Measurements from ENCODE around the gene DNAJA2. TPM values are rescaled to one million over a fixed set of nuclear protein-coding genes. Genes with fewer than 3 reads are reported as not detected.
A peak's percentile ranks its signal among the peaks of the same experiment; 100 is the strongest.

DNAJA2 gene
- total RNA-seq, 1 donor from 2014 or later: 76.1 TPM

DNA sequence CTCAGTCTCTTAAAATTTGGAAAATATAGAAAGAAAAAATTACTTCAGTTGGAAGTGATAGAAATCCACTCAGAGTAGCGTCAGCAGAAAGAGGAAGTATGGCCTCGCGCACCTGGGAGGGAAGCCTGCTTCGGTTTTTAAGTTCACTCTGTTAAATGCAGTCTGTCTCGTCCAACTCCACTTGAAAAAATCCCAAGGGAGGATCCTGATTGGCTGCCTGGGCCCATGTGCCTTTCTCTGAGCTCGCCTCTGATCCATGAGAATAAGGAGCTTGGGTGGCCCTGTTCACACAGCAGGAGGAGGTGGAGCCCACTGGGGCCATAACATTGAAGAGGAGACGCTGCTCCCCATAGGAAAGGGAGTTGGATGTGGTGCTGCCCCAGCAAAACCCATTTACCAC is 40.7 kb downstream of the DNAJA2 start:
- H3K4me3 ChIP-seq (ENCODE audit: insufficient read depth, low read depth, low read length): no peak overlapping the region
- Mint-ChIP-seq H3K36me3 (ENCODE audit: low read depth, unreplicated experiment) (peaks cover 14% of the 10 kb centered on the region), H3K9me3 (ENCODE audit: unreplicated experiment) (no peaks in the 10 kb centered on the region), H3K4me1 (ENCODE audit: low read depth, unreplicated experiment) (peaks cover 1% of the 10 kb centered on the region), H3K27ac (ENCODE audit: unreplicated experiment) (no peak overlapping the region), H3K4me3 (ENCODE audit: unreplicated experiment) (no peak overlapping the region), H3K27me3 (ENCODE audit: low read depth, unreplicated experiment) (no peaks in the 10 kb centered on the region)
- H3K27ac ChIP-seq (ENCODE audit: low read depth, low read length): no peak overlapping the region
- H3K27me3 ChIP-seq (ENCODE audit: insufficient read depth, low read length): no peaks in the 10 kb centered on the region
- no peaks in the 10 kb centered on the region for H3K4me1 ChIP-seq (ENCODE audit: insufficient read depth, low read length)
- H2AFZ ChIP-seq (ENCODE audit: low read depth, low read length): no peak overlapping the region
- peaks cover 5% of the 10 kb centered on the region for H3K36me3 ChIP-seq (ENCODE audit: insufficient read depth, low read length)
- no peaks in the 10 kb centered on the region for H3K79me2 ChIP-seq (ENCODE audit: insufficient read depth, low read length)
- no peaks in the 10 kb centered on the region for H3K9me3 ChIP-seq (ENCODE audit: insufficient read depth, low read depth, low read length)
- DNase-seq (ENCODE audit: low read depth) (no peak), FAIRE-seq (no peak)
- H4K20me1 ChIP-seq (ENCODE audit: insufficient read depth, low read length): no peaks in the 10 kb centered on the region
- no peak for TF ChIP-seq EZH2 (IDR thresholded peaks at IDR 0.05; ENCODE audit: insufficient read depth, low read length)
- TF ChIP-seq, protein P1, sequence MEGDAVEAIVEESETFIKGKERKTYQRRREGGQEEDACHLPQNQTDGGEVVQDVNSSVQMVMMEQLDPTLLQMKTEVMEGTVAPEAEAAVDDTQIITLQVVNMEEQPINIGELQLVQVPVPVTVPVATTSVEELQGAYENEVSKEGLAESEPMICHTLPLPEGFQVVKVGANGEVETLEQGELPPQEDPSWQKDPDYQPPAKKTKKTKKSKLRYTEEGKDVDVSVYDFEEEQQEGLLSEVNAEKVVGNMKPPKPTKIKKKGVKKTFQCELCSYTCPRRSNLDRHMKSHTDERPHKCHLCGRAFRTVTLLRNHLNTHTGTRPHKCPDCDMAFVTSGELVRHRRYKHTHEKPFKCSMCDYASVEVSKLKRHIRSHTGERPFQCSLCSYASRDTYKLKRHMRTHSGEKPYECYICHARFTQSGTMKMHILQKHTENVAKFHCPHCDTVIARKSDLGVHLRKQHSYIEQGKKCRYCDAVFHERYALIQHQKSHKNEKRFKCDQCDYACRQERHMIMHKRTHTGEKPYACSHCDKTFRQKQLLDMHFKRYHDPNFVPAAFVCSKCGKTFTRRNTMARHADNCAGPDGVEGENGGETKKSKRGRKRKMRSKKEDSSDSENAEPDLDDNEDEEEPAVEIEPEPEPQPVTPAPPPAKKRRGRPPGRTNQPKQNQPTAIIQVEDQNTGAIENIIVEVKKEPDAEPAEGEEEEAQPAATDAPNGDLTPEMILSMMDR (IDR thresholded peaks at IDR 0.05; ENCODE audit: insufficient read depth, low read depth, low read length): no peak
- H3K9ac ChIP-seq (ENCODE audit: low read length): no peak overlapping the region
- H3K4me2 ChIP-seq (ENCODE audit: low read length): no peak overlapping the region

DNA sequence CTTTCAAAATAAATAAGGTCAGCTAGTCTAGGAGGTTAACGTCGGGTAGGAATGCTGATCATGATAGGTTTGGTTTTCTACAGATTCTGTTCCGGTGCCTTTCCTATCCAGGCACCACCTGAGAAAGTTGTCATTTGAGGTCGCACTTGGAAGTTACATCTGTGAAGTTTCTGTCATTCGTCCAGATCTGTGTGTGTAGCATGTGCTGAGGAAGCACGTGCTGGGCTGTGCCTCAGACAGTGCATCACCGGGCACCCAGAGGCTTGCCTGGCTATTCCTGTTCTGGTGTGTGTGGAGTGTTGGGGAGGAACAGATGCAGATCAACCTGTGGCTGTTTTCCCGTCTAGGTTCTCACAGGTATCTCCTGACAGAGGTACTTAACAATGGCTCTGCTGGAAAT is 42.6 kb downstream of the DNAJA2 start:
- no peak overlapping the region for H3K9ac ChIP-seq (ENCODE audit: low read length)
- H3K9me3 ChIP-seq (ENCODE audit: insufficient read depth, low read depth, low read length): no peaks in the 10 kb centered on the region
- no peaks in the 10 kb centered on the region for H3K4me1 ChIP-seq (ENCODE audit: insufficient read depth, low read length)
- no peaks in the 10 kb centered on the region for H3K9me3 Mint-ChIP-seq (ENCODE audit: unreplicated experiment)
- DNase-seq (ENCODE audit: low read depth) (no peak), FAIRE-seq (no peak)
- H4K20me1 ChIP-seq (ENCODE audit: insufficient read depth, low read length): no peaks in the 10 kb centered on the region
- TF ChIP-seq, protein P1 (IDR thresholded peaks at IDR 0.05; ENCODE audit: insufficient read depth, low read depth, low read length): no peak
- no peak for TF ChIP-seq EZH2 (IDR thresholded peaks at IDR 0.05; ENCODE audit: insufficient read depth, low read length)
- H3K36me3 ChIP-seq (ENCODE audit: insufficient read depth, low read length): peaks cover 5% of the 10 kb centered on the region
- no peak overlapping the region for H3K27ac ChIP-seq (ENCODE audit: low read depth, low read length)
- H3K4me3 ChIP-seq (ENCODE audit: insufficient read depth, low read depth, low read length): no peak overlapping the region
- H2AFZ ChIP-seq (ENCODE audit: low read depth, low read length): no peak overlapping the region
- H3K27me3 ChIP-seq (ENCODE audit: insufficient read depth, low read length): no peaks in the 10 kb centered on the region
- H3K4me3 Mint-ChIP-seq (ENCODE audit: unreplicated experiment): no peak overlapping the region
- no peaks in the 10 kb centered on the region for H3K27me3 Mint-ChIP-seq (ENCODE audit: low read depth, unreplicated experiment)
- H3K27ac Mint-ChIP-seq (ENCODE audit: unreplicated experiment): no peak overlapping the region
- peaks cover 1% of the 10 kb centered on the region for H3K4me1 Mint-ChIP-seq (ENCODE audit: low read depth, unreplicated experiment)
- no peaks in the 10 kb centered on the region for H3K79me2 ChIP-seq (ENCODE audit: insufficient read depth, low read length)
- peaks cover 21% of the 10 kb centered on the region for H3K36me3 Mint-ChIP-seq (ENCODE audit: low read depth, unreplicated experiment)
- H3K4me2 ChIP-seq (ENCODE audit: low read length): no peak overlapping the region

DNA sequence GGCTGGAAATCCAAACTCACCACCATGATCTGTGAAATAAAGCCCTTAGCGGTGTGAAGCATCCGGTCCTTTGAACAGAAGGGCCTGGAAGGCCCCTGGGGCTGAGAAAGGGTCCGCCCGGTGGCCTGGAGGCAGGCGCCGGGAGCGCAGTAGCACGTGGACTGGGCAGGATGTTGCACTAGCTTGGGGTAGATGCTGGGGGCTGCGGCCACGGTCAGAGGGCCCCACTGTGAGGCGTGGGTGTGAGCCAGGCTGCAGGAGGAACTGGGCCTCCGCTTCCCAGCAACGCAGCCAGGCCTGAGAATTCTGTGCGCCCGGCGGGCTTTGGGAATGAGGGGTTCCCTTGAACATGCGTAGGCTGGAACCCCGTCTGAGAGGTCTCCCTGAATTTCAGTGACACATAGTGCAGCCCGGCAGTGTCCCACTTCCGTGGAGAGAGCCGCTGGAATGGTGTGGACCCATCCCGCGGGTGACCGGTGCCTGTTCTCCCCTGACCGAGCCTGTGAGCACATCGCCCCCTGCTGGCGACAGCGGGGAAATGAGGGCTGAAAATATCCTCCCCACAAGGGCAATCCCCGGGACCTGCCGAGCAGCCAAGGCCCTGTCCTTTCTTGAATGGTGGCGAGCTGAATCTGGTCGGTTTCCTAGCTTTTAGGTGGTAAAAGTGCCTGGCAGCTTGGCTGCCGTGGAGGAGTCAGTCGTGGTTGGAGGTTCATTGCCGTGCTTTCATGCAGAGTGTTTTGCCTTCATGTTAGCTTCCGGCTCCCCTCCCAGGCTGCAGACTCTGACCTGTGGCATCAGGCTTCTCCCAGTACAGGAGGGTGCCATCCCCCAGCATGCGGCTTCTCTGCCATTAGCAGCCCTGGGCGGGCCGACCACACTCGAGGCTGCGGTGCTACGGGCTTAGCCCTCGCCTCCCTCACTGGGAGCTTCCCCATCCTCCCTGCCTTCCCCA is 43.8 kb downstream of the DNAJA2 start:
- FAIRE-seq: no peak

More for the DNA sequence above, 43.8 kb downstream of the DNAJA2 start:
- Mint-ChIP-seq H3K27ac (ENCODE audit: unreplicated experiment) (peak overlapping the region; percentile 53), H3K4me1 (ENCODE audit: low read depth, unreplicated experiment) (peaks cover 1% of the 10 kb centered on the region), H3K36me3 (ENCODE audit: low read depth, unreplicated experiment) (peaks cover 21% of the 10 kb centered on the region), H3K27me3 (ENCODE audit: low read depth, unreplicated experiment) (no peaks in the 10 kb centered on the region), H3K9me3 (ENCODE audit: unreplicated experiment) (no peaks in the 10 kb centered on the region), H3K4me3 (ENCODE audit: unreplicated experiment) (no peak overlapping the region)
- no peak overlapping the region for H3K9ac ChIP-seq (ENCODE audit: low read length)
- no peaks in the 10 kb centered on the region for H3K79me2 ChIP-seq (ENCODE audit: insufficient read depth, low read length)
- H3K27ac ChIP-seq (ENCODE audit: low read depth, low read length): no peak overlapping the region
- no peak overlapping the region for H3K4me3 ChIP-seq (ENCODE audit: insufficient read depth, low read depth, low read length)
- H3K4me1 ChIP-seq (ENCODE audit: insufficient read depth, low read length): no peaks in the 10 kb centered on the region
- no peaks in the 10 kb centered on the region for H3K27me3 ChIP-seq (ENCODE audit: insufficient read depth, low read length)
- no peak for TF ChIP-seq EZH2 (IDR thresholded peaks at IDR 0.05; ENCODE audit: insufficient read depth, low read length)
- TF ChIP-seq, protein P1 (IDR thresholded peaks at IDR 0.05; ENCODE audit: insufficient read depth, low read depth, low read length): peak; percentile 80
- peaks cover 7% of the 10 kb centered on the region for H3K36me3 ChIP-seq (ENCODE audit: insufficient read depth, low read length)
- DNase-seq (ENCODE audit: low read depth): peak; percentile 11
- H2AFZ ChIP-seq (ENCODE audit: low read depth, low read length): no peak overlapping the region
- H3K9me3 ChIP-seq (ENCODE audit: insufficient read depth, low read depth, low read length): no peaks in the 10 kb centered on the region
- no peaks in the 10 kb centered on the region for H4K20me1 ChIP-seq (ENCODE audit: insufficient read depth, low read length)
- H3K4me2 ChIP-seq (ENCODE audit: low read length): no peak overlapping the region
